SK-N-SH treated with all-trans-retinoic acid at 6 μM for 48 hours (cell line): ENCODE measurements around the gene UCHL5.

Source experiments
- ARNTL ChIP-seq: fragments of 450-650 bp; formaldehyde crosslinking; IDR thresholded peaks from 2 replicates; pipeline ENCODE4 v1.5.0; 2020; ENCODE audit warnings: low read depth, mild to moderate bottlenecking, moderate library complexity, borderline replicate concordance
- SNAI2 ChIP-seq: fragments of 250-450 bp; sonication (Bioruptor Pico); IDR thresholded peaks from 2 replicates; pipeline ENCODE4 v1.5.0; 2020; ENCODE audit warnings: mild to moderate bottlenecking, moderate library complexity
- ZNF565 ChIP-seq: fragments of 450-650 bp; formaldehyde crosslinking; conservative IDR thresholded peaks from 2 replicates; pipeline ENCODE4 v1.5.0; 2020; ENCODE audit warnings: low read depth, mild to moderate bottlenecking, moderate library complexity
- TF ChIP-seq, protein P1 (sequence below): fragments of 250-450 bp; sonication (Bioruptor Pico); IDR thresholded peaks from 2 replicates; pipeline ENCODE4 v1.8.0; 2020; ENCODE audit warnings: mild to moderate bottlenecking, moderate library complexity, borderline replicate concordance

- TF ChIP-seq ARNTL (CRISPR knock-in tag) (no peak), ZNF565 (CRISPR knock-in tag) (no peak), SNAI2 (CRISPR knock-in tag) (no peak)
- TF ChIP-seq, protein P1, sequence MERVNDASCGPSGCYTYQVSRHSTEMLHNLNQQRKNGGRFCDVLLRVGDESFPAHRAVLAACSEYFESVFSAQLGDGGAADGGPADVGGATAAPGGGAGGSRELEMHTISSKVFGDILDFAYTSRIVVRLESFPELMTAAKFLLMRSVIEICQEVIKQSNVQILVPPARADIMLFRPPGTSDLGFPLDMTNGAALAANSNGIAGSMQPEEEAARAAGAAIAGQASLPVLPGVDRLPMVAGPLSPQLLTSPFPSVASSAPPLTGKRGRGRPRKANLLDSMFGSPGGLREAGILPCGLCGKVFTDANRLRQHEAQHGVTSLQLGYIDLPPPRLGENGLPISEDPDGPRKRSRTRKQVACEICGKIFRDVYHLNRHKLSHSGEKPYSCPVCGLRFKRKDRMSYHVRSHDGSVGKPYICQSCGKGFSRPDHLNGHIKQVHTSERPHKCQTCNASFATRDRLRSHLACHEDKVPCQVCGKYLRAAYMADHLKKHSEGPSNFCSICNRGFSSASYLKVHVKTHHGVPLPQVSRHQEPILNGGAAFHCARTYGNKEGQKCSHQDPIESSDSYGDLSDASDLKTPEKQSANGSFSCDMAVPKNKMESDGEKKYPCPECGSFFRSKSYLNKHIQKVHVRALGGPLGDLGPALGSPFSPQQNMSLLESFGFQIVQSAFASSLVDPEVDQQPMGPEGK (CRISPR knock-in tag) = no peak
These were observed 78.3 kb downstream of the UCHL5 start for GRCh38 chr1:192980856-192981255.
